Inflammatory macrophage (primary cell): ENCODE measurements around the gene CFAP141.
A peak's percentile ranks its signal among the peaks of the same experiment; 100 is the strongest.
"Not testable (repeated sequence)": the region's sequence is repeated elsewhere in the genome, so short reads cannot be mapped to it uniquely, and the experiment has no call there.

ENCODE experiments used
- DNase-seq, 2 donors: peaks; one replicate each; pipeline ENCODE4 v3.0.0-alpha.2; 2020 to 2022
- total RNA-seq, 18 experiments: gene quantifications; one replicate each; lab custom pipeline; 2026; ENCODE audit warnings: mixed read lengths in 6 of 18, inconsistent platforms in 2 of 18; lab: John Stamatoyannopoulos, UW

The CFAP141 gene
- 0 to 0.32 (median 0.08) reads per million in 18 experiments for total RNA-seq

DNA sequence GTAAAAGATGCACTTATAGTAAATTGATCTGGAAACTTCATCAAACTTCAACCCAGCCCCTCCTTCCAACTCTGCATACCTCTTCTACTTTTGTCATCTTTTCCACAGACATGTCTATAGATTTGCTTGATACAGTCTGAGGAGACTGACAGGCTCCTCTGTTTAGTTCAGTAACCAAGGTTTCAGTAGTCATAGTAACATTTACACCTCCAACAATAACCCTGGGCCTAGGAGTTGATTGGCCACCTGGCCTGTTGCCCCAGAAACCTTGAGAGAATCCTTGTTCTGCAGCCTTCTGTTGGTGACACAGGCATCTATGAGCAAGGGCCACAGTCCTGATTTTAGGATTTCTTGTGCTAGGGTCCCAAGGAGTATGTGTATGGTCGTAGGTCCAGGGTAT is at the start of gene CFAP141:
Gene CFAP141, minus strand, starts transcription at position 138 of the 400 bp plus-strand sequence. Its CDS starts 26 bp downstream, at position 112.
- no peak for DNase-seq

DNA sequence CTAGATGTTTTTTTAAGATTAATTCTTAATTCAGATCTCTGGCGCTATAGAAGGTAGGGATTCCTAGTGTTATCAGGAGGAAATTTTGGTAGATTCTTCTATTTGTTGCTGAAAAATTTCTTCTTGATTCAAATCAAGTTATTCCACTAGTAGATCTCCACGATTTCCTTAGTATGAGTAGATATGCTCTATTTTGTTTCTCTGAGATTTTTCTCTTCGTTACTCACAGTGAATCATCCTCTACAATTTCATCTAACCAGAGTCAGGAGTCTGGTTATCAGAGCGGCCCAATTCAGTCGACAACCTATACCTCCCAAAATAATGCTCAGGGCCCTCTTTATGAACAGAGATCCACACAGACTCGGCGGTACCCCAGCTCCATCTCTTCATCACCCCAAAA is 47.5 kb upstream of the CFAP141 start:
- DNase-seq = no peak

DNA sequence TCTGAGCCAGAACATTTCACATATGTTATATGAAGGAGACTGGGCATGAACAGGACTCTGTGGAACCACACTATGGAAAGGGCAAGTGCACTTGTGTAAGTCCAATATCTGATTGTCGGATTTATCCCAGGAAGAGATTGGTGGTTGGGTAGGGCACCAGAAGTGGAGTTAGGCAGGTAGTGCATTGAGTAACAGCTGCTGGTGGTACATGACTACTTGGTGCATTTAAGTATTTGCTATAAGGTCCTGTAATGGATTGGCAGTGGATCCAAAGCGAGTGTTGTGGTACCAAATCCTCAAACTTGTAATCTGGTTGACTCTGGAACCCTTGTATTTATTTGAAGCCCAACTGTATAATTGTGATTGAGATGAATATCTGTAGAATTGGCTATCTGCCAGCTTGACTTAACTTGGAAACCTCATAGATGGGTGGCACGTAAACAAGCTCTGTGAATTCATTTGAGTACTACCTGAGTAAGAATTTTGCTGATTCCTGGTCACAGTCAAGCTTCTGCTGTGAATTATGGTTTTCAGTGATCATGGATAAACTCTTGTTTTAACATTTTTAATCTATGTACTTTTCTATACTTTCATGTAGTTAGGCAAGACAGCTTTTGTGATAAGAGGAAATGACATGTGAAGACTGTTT is 35.7 kb upstream of the CFAP141 start:
- DNase-seq = no peak

DNA sequence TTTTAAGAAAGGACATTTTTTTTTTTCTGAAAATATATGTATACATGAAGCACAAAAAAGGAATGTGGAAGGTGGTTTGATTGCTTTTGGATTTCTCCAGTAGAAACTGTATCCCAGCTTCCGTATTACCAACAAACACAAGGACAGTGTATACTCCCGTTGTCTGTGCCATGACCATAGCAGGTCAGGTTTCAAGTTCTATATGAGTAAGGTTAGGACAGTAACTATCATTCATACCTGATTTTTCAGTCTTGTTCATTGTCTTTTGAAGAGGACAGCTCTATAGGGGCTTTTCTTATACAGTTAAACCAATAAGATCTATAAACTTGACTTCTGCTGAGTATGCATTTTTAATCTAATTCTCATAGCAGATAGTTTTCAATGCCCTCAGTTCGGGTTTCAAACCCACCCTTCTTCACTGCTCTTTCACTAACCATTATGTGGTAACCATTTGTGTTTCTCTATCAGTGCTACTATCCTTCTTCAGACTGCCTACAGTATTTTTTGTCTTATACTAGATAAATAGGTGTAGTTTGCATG is 34.2 kb upstream of the CFAP141 start:
- DNase-seq = no peak

DNA sequence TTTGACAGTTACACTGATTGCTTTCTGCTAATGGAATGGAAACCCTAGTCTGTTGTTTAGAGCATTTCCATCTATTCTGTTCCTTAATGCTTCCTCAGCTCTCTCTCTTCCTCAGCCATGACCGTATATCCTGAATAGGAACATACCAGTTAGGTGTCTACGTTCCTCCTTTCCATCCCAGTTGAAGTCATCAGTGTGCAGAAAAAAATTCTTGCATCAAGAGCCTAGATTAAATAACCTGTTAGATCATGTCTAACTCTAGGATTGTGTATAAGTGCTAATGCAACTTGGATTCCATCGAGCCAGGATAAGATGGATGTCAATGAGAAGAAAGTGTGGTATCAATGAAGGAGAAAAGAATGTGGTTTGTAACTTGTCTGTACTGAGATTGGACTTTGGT is 33.4 kb upstream of the CFAP141 start:
- no peak for DNase-seq

DNA sequence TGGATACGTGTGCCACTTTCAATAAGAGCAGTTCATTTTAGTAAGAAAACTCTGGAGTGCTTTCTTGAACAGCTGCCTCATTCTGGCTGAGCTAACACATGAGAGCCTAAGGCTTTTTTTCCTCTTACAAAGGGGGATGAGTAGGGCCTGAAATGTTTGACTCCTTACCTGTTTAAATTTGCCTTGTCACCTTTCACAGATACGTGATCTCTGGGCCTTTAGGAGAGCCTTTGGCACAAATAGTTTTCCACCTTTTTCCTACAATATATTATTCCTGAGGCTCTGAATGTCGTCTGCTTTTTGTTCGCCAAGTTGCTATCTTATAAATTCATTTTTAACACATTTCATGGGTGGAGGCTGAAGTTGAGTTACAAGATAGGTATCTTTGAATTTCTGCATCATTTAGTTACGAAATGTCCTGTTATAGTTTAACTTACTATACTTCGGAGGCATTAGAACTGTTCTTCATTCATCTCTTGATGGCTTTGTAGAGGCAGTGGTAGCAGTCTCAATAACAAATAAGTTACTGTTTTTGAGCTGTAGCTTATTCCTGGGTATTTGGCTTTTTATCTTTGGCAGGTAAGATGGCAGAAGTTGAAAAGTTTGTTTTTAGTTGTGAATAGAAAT is 31.9 kb upstream of the CFAP141 start:
- no peak for DNase-seq

DNA sequence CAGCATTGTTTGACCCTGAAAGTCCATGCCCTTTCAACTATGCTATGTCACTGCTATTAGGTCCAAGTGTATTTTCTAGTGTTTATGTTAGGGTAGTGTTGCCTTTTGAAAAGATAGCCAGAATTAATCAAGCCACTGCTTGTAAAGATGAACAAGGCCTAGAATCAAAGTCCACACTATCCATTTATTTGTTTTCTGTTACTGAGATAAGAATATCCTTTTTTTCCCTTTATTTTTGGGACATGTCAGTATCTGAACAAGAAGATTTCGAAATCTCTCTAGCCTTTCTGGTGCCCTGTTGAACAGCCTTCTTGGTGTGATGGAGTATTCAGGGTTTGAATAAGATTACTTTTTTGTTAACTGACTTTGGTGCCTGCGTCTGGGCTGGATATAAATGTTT is 31.3 kb upstream of the CFAP141 start:
- DNase-seq = no peak

DNA sequence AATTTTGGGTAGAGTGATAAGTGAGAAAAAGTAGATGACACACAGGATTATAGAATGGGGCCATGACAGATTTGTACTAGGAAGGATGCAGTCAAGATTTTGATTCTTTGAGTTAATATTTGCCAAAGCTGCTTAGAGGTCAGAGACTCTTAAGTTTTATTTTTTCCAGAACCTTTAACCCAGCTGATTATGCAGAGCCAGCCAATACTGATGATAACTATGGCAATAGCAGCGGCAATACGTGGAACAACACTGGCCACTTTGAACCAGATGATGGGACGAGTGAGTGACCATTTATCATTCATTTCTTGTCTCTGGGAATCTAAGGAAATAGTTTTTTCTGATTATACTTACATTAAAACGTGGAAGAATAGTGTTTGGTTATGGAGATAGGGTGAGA is 30.7 kb upstream of the CFAP141 start:
- DNase-seq = no peak

DNA sequence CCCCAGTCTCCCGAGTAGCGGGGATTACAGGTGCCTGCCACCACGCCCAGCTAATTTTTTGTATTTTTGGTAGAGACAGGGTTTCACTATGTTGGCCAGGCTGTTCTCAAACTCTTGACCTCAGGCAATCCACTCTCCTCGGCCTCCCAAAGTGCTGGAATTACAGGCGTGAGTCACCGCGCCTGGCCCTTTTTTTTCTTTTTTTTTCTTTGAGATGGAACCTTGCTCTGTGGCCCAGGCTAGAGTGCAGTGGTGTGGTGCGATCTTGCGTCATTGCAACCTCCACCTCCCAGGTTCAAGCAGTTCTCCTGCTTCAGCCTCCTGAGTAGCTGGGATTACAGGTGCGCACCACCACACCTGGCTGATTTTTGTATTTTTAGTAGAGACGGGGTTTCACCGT is 27.0 kb upstream of the CFAP141 start:
- not testable (repeated sequence) for DNase-seq

DNA sequence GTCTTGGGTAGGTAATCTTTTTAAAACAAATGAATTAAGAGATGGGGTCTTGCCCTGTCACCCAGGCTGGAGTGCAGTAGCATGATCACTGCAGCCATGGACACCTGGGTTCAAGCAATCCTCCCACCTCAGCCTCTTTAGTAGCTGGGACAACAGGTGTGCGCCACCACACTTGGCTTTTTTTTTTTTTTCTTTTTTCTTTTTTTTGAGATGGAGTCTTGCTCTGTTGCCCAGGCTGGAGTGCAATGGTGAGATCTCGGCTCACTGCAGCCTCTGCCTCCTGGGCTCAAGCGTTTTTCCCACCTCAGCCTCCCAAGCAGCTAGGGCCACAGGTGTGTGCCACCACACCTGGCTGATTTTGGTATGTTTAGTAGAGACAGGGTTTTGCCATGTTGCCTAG is 25.0 kb upstream of the CFAP141 start:
- DNase-seq = not testable (repeated sequence)

DNA sequence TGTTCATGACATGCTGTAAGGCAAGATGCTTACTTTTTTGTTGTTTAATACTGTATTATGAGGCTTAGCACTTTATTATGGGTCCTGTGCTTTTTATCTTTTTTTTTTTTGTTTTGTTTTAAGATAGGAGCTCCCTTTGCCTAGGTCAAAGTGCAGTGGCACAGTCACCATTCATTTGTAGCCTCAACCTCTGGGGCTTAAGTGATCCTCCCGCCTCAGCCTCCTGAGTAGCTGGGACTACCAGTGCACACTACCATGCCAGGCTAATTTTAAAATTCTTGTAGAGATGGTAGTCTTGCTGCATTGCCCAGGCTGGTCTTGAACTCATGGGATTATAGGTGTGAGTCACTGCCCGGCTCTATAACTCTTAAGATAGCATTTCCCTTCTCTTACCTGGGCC is 19.2 kb upstream of the CFAP141 start:
- DNase-seq = no peak

DNA sequence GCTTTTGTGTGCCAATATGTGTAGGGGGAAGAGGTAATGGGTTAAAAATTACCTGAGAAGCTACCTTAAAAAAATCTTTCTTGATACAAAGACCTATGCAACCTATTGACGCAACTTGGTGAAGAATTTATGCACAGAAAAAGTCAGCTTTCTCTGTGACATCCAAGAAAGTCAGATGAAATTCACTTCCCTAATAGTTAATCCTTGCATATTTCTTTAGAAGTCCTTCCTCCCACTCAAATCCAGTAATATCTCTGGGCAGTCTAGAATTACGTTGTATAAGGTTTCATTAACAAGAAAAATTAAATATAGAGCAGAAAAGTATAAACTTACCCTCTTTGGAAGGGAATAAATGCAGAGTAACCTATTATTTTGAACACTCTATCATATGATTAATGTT is 17.5 kb upstream of the CFAP141 start:
- peak; percentile 34 to 50 for DNase-seq

DNA sequence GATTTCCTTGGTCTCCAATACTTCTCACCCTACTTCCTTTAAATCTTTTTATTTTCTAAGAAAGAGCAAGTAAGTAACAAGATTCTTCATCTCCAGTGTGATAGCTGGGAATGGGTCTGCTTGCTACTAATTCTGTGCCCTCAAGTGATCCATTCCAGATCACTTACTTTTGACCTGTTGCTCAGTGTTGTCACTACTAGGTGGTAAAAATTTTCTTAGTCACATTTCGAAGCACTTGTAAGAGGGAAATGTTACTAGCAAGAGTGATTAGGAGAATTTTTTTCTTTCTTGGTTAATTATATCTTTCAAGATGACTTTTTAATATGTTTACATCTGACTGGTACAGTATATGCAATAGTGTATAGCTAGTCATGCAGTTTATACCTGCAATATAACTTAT is 16.8 kb upstream of the CFAP141 start:
- no peak for DNase-seq

DNA sequence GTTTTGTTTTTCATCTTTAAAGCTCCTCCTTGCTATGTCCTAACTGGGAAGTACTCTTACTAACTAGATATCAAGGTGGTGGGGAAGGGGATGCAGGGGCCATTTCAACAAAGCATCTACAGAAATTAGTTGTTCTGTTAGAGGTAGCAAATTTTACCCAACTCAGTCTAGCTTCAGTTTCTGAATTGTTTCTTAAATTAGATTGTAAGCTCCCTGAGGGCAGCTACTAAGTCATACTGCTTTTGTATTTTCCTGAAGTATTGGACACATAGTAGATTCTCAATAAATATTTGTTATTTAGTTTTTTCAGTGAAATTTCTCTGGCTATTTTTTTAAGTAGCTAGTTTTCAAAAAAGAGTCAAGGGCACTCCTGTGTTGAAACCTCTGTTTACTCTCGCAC is 16.4 kb upstream of the CFAP141 start:
- no peak for DNase-seq

DNA sequence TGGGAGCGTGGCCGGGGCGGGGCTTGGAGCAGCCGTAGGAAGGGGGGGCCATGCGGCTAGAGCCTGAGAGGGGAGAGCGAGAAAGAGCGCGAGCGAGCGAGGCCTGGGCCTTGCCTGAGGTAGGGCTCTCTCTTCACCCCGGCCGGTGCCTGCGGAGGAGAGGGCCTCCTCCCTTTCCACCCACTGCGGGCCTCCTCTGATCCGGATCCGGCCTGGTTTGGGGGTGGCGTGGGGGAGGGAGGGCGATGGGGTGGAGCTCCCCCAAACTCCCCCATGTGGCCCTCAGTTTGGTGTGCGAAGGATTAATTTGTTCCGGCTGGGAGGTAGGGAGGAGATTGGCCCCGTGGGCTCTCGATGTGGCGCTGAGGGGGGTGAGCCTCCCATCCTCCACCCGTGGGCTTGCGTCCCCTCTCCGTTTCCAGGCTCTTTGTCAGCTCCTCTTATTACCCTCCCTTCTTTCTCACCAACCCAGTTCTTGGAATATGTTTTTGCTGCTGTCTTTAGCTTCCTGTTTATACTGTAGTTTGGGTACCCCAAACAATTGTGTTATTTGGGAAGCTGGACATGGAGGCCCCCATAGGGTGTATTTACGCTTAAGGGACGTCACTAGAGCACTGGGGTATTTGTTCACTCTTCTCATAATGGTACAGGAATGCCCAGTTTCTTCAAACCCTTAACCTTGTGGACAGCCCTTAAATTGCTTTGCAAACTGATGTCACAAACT is 15.3 kb upstream of the CFAP141 start:
- peak; percentile 29 to 39 for DNase-seq

DNA sequence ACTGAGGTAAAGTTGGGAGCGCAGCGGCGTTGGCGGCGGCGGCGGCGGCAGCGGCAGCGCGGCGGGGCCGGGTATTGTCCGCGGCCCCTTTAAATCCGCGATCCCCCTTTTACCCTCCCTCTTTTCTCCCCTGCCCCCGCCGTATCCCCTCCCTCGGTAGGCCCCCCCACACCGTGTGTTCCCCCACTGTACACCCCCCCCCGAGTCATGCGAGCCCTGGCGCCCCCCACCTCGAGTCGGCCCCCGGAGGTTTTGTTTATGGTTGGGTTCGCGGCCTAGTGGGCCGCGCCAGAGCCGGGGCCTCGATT is 14.8 kb upstream of the CFAP141 start:
- no peak for DNase-seq

DNA sequence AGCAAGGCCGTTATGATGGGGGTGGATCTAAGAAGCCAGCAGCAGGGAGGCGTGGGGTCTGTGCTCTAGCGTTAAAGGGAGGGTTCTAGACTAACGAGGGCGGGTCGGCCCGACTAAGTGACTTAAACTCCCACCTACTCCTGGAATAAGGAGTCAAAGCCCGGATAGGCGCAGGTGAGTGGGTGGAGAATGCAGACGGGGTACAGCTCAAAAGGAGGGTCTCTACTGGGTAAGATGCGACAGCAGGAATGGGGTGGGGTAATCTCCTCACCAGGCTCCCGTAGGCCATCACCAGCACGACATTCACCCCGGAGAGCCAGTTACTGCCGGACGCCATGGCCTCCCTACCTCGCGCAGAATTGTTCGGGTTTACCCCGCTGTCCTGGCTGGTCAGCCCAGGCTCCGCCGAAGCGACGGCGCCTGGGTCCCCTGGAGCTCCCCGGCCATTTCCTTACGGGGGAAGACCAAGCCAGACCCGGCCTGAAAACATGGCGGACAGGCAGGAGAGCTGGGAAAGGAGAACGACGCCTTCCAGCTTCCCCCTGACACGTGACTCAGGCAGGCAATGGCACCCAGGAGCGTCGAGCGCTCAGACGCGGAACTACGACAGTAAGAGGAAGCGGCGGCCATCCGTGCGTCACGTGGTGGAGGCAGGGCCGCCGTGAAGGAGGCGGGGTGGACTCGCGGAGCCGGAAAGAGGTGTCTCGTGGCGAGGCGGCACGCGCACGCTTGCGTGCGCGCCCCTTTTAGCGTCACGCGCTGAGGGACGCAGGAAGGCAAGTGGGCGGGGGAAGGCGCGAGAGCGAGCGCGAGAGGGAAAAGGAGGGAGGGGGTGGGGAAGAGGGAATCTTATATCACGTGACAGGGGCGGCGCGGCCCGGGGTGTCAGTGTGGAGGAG is 14.2 kb upstream of the CFAP141 start, which contains the start of gene UBAP2L:
Gene UBAP2L, plus strand, starts transcription at position 885 of the 899 bp plus-strand sequence. CDS start 4,169 bp downstream, outside the sequence.
- DNase-seq = peak; percentile 100

DNA sequence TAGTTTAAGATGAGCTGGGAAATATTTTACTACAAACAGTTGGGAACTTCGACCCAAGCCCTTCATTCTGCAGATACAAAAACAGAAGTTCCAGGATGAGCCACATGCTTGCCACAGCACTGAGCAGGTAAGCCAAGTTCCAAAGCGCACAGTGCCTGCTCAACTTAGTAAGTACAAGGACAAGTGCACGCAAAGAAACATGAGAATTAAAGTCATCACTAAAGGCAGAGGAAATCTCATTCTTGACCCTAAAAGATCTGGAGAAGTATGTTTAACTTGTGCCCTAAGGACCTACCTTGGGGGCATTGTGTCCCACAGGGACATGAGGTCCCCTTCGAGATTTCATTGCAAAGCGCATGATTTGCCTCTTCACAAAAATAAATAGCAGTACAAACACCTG is 13.4 kb upstream of the CFAP141 start:
- DNase-seq = peak; percentile 58 to 71

DNA sequence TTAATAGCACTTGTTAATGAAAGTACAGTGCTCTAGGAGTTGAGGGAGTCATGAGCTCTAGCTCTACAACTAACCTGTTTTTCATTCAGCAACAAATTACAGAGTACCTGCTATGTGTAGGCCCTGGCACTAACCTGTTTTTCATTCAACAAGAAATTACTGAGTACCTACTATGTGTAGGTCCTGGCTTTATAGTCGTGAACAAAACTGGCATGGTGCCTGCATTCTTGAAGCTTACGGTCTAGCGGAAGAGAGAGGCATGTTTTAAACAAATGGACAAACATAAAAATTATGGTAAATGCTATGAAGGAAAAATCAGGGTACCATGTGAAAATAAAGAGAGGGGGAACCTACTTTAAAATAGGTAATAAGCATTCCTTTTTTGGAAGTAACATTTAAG is 12.4 kb upstream of the CFAP141 start:
- DNase-seq = no peak

DNA sequence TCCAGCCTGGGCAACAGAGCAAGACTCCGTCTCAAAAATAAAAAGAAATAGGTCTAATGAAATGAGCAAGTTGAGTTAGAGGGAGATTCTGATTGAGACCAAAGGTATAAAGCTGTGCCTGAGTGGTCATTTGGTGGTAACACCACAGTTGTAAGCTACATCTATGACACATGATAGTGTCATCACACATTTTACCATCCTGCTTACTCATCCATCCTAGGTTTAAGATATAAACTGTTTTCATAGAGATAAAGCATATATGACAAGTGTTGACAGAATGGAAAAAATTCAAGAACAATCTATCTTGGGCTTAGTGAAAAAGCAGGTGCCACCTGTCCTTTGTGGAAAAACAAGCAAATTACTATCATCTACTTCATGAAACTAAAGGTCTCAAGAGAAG is 7.1 kb upstream of the CFAP141 start:
- DNase-seq = no peak

DNA sequence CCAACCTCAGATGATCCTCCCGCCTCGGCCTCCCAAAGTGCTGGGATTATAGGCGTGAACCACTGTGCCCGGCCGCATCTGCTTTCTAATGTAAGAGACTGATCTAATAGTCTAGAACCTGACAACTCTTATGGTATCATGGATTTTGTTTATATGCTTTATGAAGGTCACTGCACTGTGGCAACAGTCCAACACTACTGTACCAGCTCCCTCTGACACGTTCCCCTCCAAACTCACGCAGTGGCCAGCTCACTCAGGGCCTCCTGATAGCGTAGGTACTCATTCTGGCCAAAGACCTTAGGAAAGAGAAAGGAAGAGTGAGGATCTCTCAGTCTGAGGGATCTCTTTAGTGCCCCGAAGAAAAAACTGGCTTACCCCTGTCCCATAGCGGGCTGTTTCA is 6.0 kb upstream of the CFAP141 start:
- DNase-seq = no peak

DNA sequence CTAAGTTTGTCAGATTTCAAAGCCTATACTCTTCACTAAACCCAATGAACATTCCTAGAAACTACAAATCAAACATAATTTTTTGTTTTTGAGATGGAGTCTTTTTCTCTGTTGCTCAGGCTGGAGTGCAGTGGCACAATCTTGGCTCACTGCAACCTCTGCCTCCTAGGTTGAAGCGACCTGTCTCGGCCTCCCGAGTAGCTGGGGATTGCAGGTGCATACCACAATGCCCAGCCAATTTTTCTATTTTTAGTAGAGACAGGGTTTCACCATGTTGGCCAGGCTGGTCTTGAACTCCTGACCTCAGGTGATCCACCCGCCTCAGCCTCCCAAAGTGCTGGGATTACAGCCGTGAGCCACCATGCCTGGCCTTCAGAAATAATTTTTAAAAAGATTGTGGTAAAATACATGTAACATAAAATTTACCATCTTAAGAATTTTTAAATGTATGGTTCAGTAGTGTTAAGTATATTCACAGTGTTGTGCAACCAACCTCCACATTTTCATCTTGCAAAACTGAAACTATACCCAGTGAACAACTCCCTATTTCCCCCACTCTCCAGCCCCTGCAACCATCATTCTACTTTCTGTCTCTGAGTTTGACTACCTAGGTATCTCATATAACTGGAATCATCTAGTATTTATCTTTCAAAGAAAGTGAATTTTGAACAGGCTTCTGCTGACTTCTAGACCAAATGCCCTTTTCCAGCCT is 2.7 kb upstream of the CFAP141 start:
- DNase-seq = no peak
